Astrocyte (in vitro differentiated cells and primary cell): ENCODE measurements around the gene ZNF687. TPM values are rescaled to one million over a fixed set of nuclear protein-coding genes. Genes with fewer than 3 reads are reported as not detected.
A peak's percentile ranks its signal among the peaks of the same experiment; 100 is the strongest.

Experiments used
- DNase-seq: peaks from one replicate; pipeline ENCODE4 v3.0.0-alpha.2; 2010; ENCODE audit warnings: low read depth
- FAIRE-seq: peaks from 2 replicates; lab custom pipeline; 2011; peaks lifted over from hg19 to GRCh38; lab: Jason Lieb, UNC
- H2AFZ ChIP-seq: 2 replicates; pipeline ENCODE4 v1.6.0; 2012; ENCODE audit warnings: low read depth, low read length, inconsistent platforms
- H3K27ac ChIP-seq: 2 replicates; pipeline ENCODE4 v1.5.1; 2011; ENCODE audit warnings: low read depth, low read length, inconsistent platforms
- H3K27me3 ChIP-seq: 2 replicates; pipeline ENCODE4 v1.6.0; 2011; ENCODE audit warnings: low read length, inconsistent platforms; ENCODE audit not compliant: insufficient read depth
- H3K36me3 ChIP-seq: 2 replicates; pipeline ENCODE4 v1.5.1; 2011; ENCODE audit warnings: low read length, inconsistent platforms; ENCODE audit not compliant: insufficient read depth
- H3K4me1 ChIP-seq: 2 replicates; pipeline ENCODE4 v1.5.1; 2011; ENCODE audit warnings: low read length, inconsistent platforms; ENCODE audit not compliant: insufficient read depth
- H3K4me2 ChIP-seq: 2 replicates; pipeline ENCODE4 v1.6.0; 2012; ENCODE audit warnings: low read length, inconsistent platforms
- H3K4me3 ChIP-seq: 2 replicates; pipeline ENCODE4 v1.5.1; 2011; ENCODE audit warnings: low read depth, mild to moderate bottlenecking, low read length, inconsistent platforms; ENCODE audit not compliant: insufficient read depth
- H3K79me2 ChIP-seq: 2 replicates; pipeline ENCODE4 v1.6.0; 2012; ENCODE audit warnings: mild to moderate bottlenecking, low read length, inconsistent platforms; ENCODE audit not compliant: insufficient read depth
- H3K9ac ChIP-seq: 2 replicates; pipeline ENCODE4 v1.6.0; 2012; ENCODE audit warnings: mild to moderate bottlenecking, low read length, inconsistent platforms
- H3K9me3 ChIP-seq: 2 replicates; pipeline ENCODE4 v1.5.1; 2012; ENCODE audit warnings: low read depth, mild to moderate bottlenecking, low read length, inconsistent platforms; ENCODE audit not compliant: insufficient read depth
- H4K20me1 ChIP-seq: 2 replicates; pipeline ENCODE4 v1.6.0; 2012; ENCODE audit warnings: low read length, inconsistent platforms; ENCODE audit not compliant: insufficient read depth
- H3K27ac Mint-ChIP-seq: one replicate; pipeline ENCODE4 v1.8.0; 2021; ENCODE audit warnings: mild to moderate bottlenecking, mixed read lengths; ENCODE audit not compliant: unreplicated experiment
- H3K27me3 Mint-ChIP-seq: one replicate; pipeline ENCODE4 v1.8.0; 2021; ENCODE audit warnings: low read depth, mixed read lengths; ENCODE audit not compliant: unreplicated experiment
- H3K36me3 Mint-ChIP-seq: one replicate; pipeline ENCODE4 v1.8.0; 2021; ENCODE audit warnings: low read depth, mixed read lengths; ENCODE audit not compliant: unreplicated experiment
- H3K4me1 Mint-ChIP-seq: one replicate; pipeline ENCODE4 v1.8.0; 2021; ENCODE audit warnings: low read depth, mixed read lengths; ENCODE audit not compliant: unreplicated experiment
- H3K4me3 Mint-ChIP-seq: one replicate; pipeline ENCODE4 v1.8.0; 2021; ENCODE audit warnings: mild to moderate bottlenecking, moderate library complexity, mixed read lengths; ENCODE audit not compliant: unreplicated experiment
- H3K9me3 Mint-ChIP-seq: one replicate; pipeline ENCODE4 v1.8.0; 2021; ENCODE audit warnings: mild to moderate bottlenecking, mixed read lengths; ENCODE audit not compliant: unreplicated experiment
- EZH2 ChIP-seq: IDR thresholded peaks from 2 replicates; pipeline ENCODE4 v1.6.1; 2012; ENCODE audit warnings: mild to moderate bottlenecking, low read length, inconsistent platforms; ENCODE audit not compliant: insufficient read depth
- total RNA-seq: library from RNA; stranded (reverse); gene quantifications from 2 replicates; pipeline ENCODE4 v1.2.1, GENCODE V29; 2021
- TF ChIP-seq, protein P1 (sequence below): IDR thresholded peaks from 2 replicates; pipeline ENCODE4 v1.5.1; 2011; ENCODE audit warnings: low read depth, mild to moderate bottlenecking, inconsistent platforms, low read length, moderate library complexity; ENCODE audit not compliant: insufficient read depth

The ZNF687 gene
- total RNA-seq, 1 donor from 2014 or later = 15.4 TPM

DNA sequence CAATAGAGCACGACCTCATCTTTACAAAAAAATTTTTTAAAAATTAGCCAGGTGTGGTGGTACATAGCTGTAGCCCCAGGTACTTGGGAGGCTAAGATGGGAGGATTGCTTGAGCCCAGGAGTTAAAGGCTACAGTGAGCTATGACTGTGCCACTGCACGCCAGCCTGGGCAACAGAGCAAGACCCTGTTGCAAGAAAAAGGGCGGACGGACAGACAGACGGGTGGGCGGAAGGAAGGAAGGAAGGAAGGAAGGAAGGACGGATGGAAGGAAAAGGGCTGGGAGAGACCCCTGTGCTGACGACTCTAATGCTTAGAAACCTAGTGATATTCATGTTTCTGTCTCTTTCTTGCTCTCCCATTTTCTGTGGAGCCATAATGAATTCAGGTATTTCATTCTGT is 30.7 kb downstream of the ZNF687 start:
- TF ChIP-seq, protein P1, sequence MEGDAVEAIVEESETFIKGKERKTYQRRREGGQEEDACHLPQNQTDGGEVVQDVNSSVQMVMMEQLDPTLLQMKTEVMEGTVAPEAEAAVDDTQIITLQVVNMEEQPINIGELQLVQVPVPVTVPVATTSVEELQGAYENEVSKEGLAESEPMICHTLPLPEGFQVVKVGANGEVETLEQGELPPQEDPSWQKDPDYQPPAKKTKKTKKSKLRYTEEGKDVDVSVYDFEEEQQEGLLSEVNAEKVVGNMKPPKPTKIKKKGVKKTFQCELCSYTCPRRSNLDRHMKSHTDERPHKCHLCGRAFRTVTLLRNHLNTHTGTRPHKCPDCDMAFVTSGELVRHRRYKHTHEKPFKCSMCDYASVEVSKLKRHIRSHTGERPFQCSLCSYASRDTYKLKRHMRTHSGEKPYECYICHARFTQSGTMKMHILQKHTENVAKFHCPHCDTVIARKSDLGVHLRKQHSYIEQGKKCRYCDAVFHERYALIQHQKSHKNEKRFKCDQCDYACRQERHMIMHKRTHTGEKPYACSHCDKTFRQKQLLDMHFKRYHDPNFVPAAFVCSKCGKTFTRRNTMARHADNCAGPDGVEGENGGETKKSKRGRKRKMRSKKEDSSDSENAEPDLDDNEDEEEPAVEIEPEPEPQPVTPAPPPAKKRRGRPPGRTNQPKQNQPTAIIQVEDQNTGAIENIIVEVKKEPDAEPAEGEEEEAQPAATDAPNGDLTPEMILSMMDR = no peak
- no peak for TF ChIP-seq EZH2
- no peaks in the 10 kb centered on the region for H3K27me3 Mint-ChIP-seq
- Histone ChIP-seq H3K36me3 (peaks cover 28% of the 10 kb centered on the region), H4K20me1 (peaks cover 44% of the 10 kb centered on the region), H3K79me2 (peaks cover 64% of the 10 kb centered on the region), H3K9me3 (no peaks in the 10 kb centered on the region), H3K4me1 (peaks cover 56% of the 10 kb centered on the region), H2AFZ (no peak overlapping the region), H3K27ac (peak overlapping the region; percentile 92), H3K4me2 (peak overlapping the region; percentile 70), H3K27me3 (no peaks in the 10 kb centered on the region), H3K9ac (no peak overlapping the region), H3K4me3 (no peak overlapping the region)
- FAIRE-seq (no peak), DNase-seq (no peak)
- peak overlapping the region; percentile 73 for H3K4me3 Mint-ChIP-seq
- H3K36me3 Mint-ChIP-seq = peaks cover 32% of the 10 kb centered on the region
- H3K9me3 Mint-ChIP-seq = no peaks in the 10 kb centered on the region
- peak overlapping the region; percentile 100 for H3K27ac Mint-ChIP-seq
- peaks cover 63% of the 10 kb centered on the region for H3K4me1 Mint-ChIP-seq

GRCh38 chr1:151313501-151313900 is 31.4 kb downstream of the ZNF687 start:
- H3K27ac Mint-ChIP-seq = peak overlapping the region; percentile 100
- no peak for DNase-seq

More at GRCh38 chr1:151313501-151313900, 31.4 kb downstream of the ZNF687 start:
- Mint-ChIP-seq H3K4me3 (peak overlapping the region; percentile 40), H3K4me1 (peaks cover 60% of the 10 kb centered on the region), H3K9me3 (no peaks in the 10 kb centered on the region), H3K36me3 (peaks cover 32% of the 10 kb centered on the region), H3K27me3 (no peaks in the 10 kb centered on the region)
- Histone ChIP-seq H3K9me3 (no peaks in the 10 kb centered on the region), H3K4me1 (peaks cover 56% of the 10 kb centered on the region), H3K79me2 (peaks cover 57% of the 10 kb centered on the region), H3K4me2 (peak overlapping the region; percentile 70), H4K20me1 (peaks cover 38% of the 10 kb centered on the region), H3K4me3 (no peak overlapping the region), H3K36me3 (peaks cover 22% of the 10 kb centered on the region), H3K9ac (peak overlapping the region; percentile 38), H3K27ac (peak overlapping the region; percentile 43), H3K27me3 (no peaks in the 10 kb centered on the region), H2AFZ (no peak overlapping the region)
- FAIRE-seq = no peak
- TF ChIP-seq, protein P1 = no peak
- no peak for TF ChIP-seq EZH2
